ENCODE data around the gene HCN2. TPM values are rescaled to one million over a fixed set of nuclear protein-coding genes. Genes with fewer than 3 reads are reported as not detected.

Gene HCN2
- total RNA-seq, 1 donor from 2014 or later = 0.25 TPM

DNA sequence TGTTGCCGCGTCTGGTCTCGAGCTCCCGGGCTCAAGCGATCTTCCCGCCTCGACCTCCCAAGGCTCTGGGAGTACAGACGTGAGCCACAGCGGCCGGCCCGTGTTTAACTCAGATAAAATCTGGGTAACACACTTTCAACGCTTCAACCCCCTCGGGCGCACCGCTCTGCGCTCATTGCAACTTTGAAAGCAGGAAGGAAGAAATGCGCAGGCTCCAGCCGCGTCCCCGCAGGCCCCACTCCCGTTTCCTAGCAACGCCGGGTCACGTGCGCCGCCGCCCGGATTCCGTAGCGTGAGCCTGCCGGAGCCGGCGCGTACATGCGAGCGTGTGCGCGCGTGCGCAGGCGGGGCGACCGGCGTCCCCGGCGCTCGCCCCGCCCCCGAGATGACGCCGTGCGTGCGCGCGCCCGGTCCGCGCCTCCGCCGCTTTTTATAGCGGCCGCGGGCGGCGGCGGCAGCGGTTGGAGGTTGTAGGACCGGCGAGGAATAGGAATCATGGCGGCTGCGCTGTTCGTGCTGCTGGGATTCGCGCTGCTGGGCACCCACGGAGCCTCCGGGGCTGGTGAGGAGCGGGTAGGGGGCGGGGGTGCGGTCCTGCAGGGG, 17.4 kb upstream of the HCN2 start, which contains the start of gene BSG:
Gene BSG, plus strand, starts transcription at position 457 of the 603 bp plus-strand sequence. Its CDS starts 39 bp downstream, at position 496.
- no peaks in the 10 kb centered on the region for H3K27me3 ChIP-seq
- peaks cover 57% of the 10 kb centered on the region for H3K4me1 ChIP-seq
- intact Hi-C loops (cut with DNase I) = no loop called here
- H3K27ac ChIP-seq = peak within 1 kb of the TSS; percentile 89
- peak in 1 of 2 donors; percentile 98 for DNase-seq (ENCODE audit: extremely low spot score in 2 of 2)
- TF ChIP-seq POLR2AphosphoS5 (IDR thresholded peaks at IDR 0.05; ENCODE audit: insufficient read depth in 1 of 2, low read depth in 1 of 2) (peak; percentile 86 to 87), POLR2A (IDR thresholded peaks at IDR 0.05) (peak; percentile 37 to 96)
- TF ChIP-seq, protein P1, sequence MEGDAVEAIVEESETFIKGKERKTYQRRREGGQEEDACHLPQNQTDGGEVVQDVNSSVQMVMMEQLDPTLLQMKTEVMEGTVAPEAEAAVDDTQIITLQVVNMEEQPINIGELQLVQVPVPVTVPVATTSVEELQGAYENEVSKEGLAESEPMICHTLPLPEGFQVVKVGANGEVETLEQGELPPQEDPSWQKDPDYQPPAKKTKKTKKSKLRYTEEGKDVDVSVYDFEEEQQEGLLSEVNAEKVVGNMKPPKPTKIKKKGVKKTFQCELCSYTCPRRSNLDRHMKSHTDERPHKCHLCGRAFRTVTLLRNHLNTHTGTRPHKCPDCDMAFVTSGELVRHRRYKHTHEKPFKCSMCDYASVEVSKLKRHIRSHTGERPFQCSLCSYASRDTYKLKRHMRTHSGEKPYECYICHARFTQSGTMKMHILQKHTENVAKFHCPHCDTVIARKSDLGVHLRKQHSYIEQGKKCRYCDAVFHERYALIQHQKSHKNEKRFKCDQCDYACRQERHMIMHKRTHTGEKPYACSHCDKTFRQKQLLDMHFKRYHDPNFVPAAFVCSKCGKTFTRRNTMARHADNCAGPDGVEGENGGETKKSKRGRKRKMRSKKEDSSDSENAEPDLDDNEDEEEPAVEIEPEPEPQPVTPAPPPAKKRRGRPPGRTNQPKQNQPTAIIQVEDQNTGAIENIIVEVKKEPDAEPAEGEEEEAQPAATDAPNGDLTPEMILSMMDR (IDR thresholded peaks at IDR 0.05) = no peak
- peak within 1 kb of the TSS; percentile 77 to 99 for H3K4me3 ChIP-seq
- H3K9me3 ChIP-seq = no peaks in the 10 kb centered on the region
- H3K36me3 ChIP-seq = no peaks in the 10 kb centered on the region

- DNase-seq (ENCODE audit: extremely low spot score in 2 of 2) = no peak
- TF ChIP-seq, protein P1 (IDR thresholded peaks at IDR 0.05) = no peak
- no peak for TF ChIP-seq POLR2A (IDR thresholded peaks at IDR 0.05)
- no peak for TF ChIP-seq POLR2AphosphoS5 (IDR thresholded peaks at IDR 0.05; ENCODE audit: insufficient read depth in 1 of 2, low read depth in 1 of 2)
- Histone ChIP-seq H3K4me3 (peak overlapping the region; percentile 77 to 99), H3K36me3 (peaks cover 0 to under 1% of the 10 kb centered on the region in 2 donors), H3K9me3 (no peaks in the 10 kb centered on the region), H3K27me3 (no peaks in the 10 kb centered on the region), H3K4me1 (peaks cover 58% of the 10 kb centered on the region), H3K27ac (peak overlapping the region; percentile 89)
- intact Hi-C loops (cut with DNase I) = no loop called here
Observed at GRCh38 chr19:572743-573518, 16.8 kb upstream of the HCN2 start.

DNA sequence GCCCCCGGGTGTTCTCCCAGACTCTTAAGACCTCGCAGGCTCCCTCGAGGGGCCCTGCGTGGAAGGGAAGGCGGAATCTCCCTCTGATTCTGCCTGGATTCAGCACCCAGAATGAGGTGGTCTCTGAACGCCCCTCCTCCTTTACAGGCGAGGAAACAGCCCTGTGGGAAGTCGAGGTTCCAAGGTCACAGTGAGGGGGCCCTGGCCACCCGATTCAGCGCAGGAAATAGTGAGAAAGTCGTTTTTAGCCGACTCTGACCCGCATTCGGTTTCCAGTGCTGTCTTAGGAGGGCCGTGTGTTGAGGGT, 16.2 kb upstream of the HCN2 start:
- no peaks in the 10 kb centered on the region for H3K9me3 ChIP-seq
- no peaks in the 10 kb centered on the region for H3K27me3 ChIP-seq
- no peak for DNase-seq (ENCODE audit: extremely low spot score in 2 of 2)
- TF ChIP-seq, protein P1 (IDR thresholded peaks at IDR 0.05) = no peak
- TF ChIP-seq POLR2A (IDR thresholded peaks at IDR 0.05) (no peak), POLR2AphosphoS5 (IDR thresholded peaks at IDR 0.05; ENCODE audit: insufficient read depth in 1 of 2, low read depth in 1 of 2) (no peak)
- peak overlapping the region; percentile 77 to 99 for H3K4me3 ChIP-seq
- H3K27ac ChIP-seq = peak overlapping the region; percentile 89
- peaks cover 58% of the 10 kb centered on the region for H3K4me1 ChIP-seq
- peaks cover 0 to 6% of the 10 kb centered on the region in 2 donors for H3K36me3 ChIP-seq
- intact Hi-C loops (cut with DNase I) = no loop called here

- Histone ChIP-seq H3K4me3 (peak overlapping the region; percentile 21 to 34), H3K36me3 (peaks cover 0 to 13% of the 10 kb centered on the region in 2 donors), H3K27ac (peak overlapping the region; percentile 61), H3K9me3 (no peaks in the 10 kb centered on the region), H3K27me3 (no peaks in the 10 kb centered on the region), H3K4me1 (peaks cover 58% of the 10 kb centered on the region)
- TF ChIP-seq, protein P1 (IDR thresholded peaks at IDR 0.05) = no peak
- TF ChIP-seq POLR2AphosphoS5 (IDR thresholded peaks at IDR 0.05; ENCODE audit: insufficient read depth in 1 of 2, low read depth in 1 of 2) (no peak), POLR2A (IDR thresholded peaks at IDR 0.05) (no peak)
- intact Hi-C loops (cut with DNase I) = no loop called here
- DNase-seq (ENCODE audit: extremely low spot score in 2 of 2) = no peak
Observed at GRCh38 chr19:574658-575526, 14.8 kb upstream of the HCN2 start.

All from vagina (tissue), 2 donors.